Medulla oblongata (tissue), 1 donor: ENCODE results near the gene DENND1B.

Experiments used
- DNase-seq: peaks from one replicate; pipeline ENCODE4 v3.0.0-alpha.2; 2015; ENCODE audit errors: extremely low spot score

The DENND1B gene

GRCh38 chr1:197683895-197684553 lies 91.3 kb downstream of the DENND1B start:
- DNase-seq: no peak

GRCh38 chr1:197683280-197683679 lies 92.0 kb downstream of the DENND1B start:
- DNase-seq: no peak

GRCh38 chr1:197680311-197680710 lies 95.0 kb downstream of the DENND1B start:
- DNase-seq: no peak

GRCh38 chr1:197677752-197678295 lies 97.5 kb downstream of the DENND1B start:
- no peak for DNase-seq

GRCh38 chr1:197677313-197677712 lies 98.0 kb downstream of the DENND1B start:
- no peak for DNase-seq

GRCh38 chr1:197675583-197676208 lies 99.6 kb downstream of the DENND1B start:
- peak; percentile 15 for DNase-seq

- DNase-seq: no peak
These were observed 101.0 kb downstream of the DENND1B start for GRCh38 chr1:197674286-197674685.

- no peak for DNase-seq
These were observed 102.0 kb downstream of the DENND1B start for GRCh38 chr1:197673292-197673691.

- DNase-seq: no peak
These were observed 102.9 kb downstream of the DENND1B start for GRCh38 chr1:197672347-197672746.

GRCh38 chr1:197671920-197672319 lies 103.4 kb downstream of the DENND1B start:
- no peak for DNase-seq

- no peak for DNase-seq
These were observed 104.1 kb downstream of the DENND1B start for GRCh38 chr1:197671140-197671539.

- DNase-seq: no peak
These were observed 108.5 kb downstream of the DENND1B start for GRCh38 chr1:197666769-197667285.

GRCh38 chr1:197664391-197664790 lies 110.9 kb downstream of the DENND1B start:
- DNase-seq: no peak

GRCh38 chr1:197663162-197663953 lies 111.9 kb downstream of the DENND1B start:
- DNase-seq: no peak

- no peak for DNase-seq
These were observed 114.9 kb downstream of the DENND1B start for GRCh38 chr1:197660389-197660788.

- no peak for DNase-seq
These were observed 116.1 kb downstream of the DENND1B start for GRCh38 chr1:197659171-197659570.

GRCh38 chr1:197649188-197649587 lies 126.1 kb downstream of the DENND1B start:
- no peak for DNase-seq

- DNase-seq: no peak
These were observed 137.0 kb downstream of the DENND1B start for GRCh38 chr1:197638316-197638715.

GRCh38 chr1:197637406-197637805 lies 137.9 kb downstream of the DENND1B start:
- DNase-seq: no peak

- no peak for DNase-seq
These were observed 141.7 kb downstream of the DENND1B start for GRCh38 chr1:197633447-197634078.

- DNase-seq: no peak
These were observed 142.6 kb downstream of the DENND1B start for GRCh38 chr1:197632651-197633050.

- DNase-seq: no peak
These were observed 143.3 kb downstream of the DENND1B start for GRCh38 chr1:197632005-197632404.
